GM12875 (cell line): ENCODE data around the gene RBM34.

Experiments
- H3K4me3 ChIP-seq: one replicate; pipeline ENCODE4 v1.5.1; 2011; ENCODE audit warnings: low read depth, low read length, control low read depth
- TF ChIP-seq, protein P1 (sequence below): IDR thresholded peaks from 2 replicates; pipeline ENCODE4 v1.5.1; 2011; ENCODE audit warnings: low read depth, mild to moderate bottlenecking, control low read depth, inconsistent platforms, low read length, moderate library complexity, borderline replicate concordance; ENCODE audit not compliant: insufficient read depth

RBM34 gene

DNA sequence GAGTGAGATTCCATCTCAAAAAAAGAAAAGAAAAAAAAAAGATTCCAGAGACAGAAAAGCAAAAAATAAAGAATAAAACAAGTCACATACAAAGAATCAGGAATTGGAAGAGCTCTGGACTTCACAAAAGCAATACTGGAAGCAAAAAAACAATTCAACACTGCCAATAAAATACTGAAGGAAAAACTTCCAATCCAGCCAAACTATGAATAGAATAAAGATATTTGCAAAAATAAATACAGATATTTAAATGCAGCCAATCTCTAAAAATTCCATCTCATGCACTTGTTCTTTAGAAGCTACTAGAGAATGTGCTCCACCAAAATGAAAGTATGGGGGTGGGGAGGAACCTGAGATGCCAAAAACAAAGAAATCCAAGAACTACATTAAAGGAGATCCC, 29.4 kb upstream of the RBM34 start:
- TF ChIP-seq, protein P1, sequence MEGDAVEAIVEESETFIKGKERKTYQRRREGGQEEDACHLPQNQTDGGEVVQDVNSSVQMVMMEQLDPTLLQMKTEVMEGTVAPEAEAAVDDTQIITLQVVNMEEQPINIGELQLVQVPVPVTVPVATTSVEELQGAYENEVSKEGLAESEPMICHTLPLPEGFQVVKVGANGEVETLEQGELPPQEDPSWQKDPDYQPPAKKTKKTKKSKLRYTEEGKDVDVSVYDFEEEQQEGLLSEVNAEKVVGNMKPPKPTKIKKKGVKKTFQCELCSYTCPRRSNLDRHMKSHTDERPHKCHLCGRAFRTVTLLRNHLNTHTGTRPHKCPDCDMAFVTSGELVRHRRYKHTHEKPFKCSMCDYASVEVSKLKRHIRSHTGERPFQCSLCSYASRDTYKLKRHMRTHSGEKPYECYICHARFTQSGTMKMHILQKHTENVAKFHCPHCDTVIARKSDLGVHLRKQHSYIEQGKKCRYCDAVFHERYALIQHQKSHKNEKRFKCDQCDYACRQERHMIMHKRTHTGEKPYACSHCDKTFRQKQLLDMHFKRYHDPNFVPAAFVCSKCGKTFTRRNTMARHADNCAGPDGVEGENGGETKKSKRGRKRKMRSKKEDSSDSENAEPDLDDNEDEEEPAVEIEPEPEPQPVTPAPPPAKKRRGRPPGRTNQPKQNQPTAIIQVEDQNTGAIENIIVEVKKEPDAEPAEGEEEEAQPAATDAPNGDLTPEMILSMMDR: no peak

DNA sequence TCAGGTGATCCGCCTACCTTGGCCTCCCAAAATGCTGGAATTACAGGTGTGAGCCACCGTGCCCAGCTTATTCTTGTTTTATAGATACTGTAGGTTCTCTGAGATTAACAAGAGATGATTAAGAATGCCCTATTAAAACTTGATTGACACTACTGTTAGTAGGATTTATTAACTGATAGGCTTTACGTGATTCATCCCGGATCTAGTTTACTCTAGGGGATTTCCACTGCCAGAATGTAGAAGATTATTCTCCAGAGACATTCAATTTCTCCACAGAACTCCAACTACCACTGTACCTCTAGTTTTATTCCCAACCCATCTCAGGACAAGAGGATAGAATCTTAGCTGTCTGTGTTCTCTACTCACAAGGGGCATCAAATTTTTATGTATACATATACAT, 26.3 kb upstream of the RBM34 start:
- TF ChIP-seq, protein P1: no peak
- H3K4me3 ChIP-seq: no peak overlapping the region

More for the DNA sequence above, 29.4 kb upstream of the RBM34 start:
- no peak overlapping the region for H3K4me3 ChIP-seq

DNA sequence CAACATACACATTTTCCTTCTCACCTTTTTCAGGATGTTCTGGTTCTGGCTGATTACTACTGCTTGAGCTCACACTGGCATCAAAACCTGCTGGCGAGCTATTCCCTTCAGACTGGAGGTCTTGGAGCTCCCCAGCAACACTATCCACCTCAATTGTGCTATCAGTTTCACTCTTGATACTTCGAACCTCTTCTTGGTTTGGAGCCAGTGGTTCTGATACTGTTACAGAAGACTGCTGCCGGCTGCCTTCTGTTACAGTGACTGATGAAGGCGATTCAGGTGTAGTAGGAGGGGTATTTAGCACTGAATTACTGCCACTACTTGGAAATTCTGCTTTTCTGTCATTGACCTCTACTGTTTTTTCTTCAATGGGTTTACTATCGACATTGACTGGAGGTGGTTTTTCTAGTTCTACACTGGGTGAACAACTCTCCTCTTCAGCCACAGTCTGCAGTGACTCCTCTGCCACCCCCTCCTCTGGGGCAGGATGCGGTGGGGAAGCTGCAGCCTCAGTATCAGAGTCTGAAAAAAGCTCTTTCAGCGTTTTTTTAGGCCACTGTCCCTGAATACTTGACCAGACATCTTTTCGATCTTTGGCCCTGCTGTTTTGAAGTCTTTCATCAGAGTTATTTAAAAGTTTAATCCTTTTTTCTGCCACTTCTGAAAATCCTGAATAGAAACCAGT, 20.7 kb upstream of the RBM34 start:
- H3K4me3 ChIP-seq: no peak overlapping the region
- TF ChIP-seq, protein P1: no peak

DNA sequence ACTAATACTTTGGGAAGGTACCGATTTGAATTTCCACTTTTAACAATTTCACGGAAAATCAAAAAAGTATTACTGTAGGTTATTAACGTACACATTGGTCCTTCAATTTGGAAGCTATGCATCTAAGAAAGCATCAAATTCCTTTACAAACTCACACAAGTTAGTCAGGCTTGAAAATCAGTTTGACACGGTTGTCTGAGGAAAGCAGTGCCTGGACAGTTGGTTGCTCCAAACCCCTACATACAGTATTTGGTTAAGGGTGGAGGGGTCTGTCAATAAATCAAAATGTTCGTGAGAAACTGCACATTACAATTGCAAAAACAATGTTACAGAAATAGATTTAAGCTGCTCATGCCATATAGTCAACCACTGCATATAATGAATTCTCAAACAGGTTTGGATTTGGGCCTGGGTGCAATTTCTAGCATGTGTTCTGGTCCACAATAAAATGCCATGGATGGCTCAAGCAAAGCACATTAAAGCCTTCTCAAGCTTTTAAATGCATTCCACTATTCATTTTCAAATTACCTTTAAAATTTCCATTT, 19.9 kb upstream of the RBM34 start:
- TF ChIP-seq, protein P1: no peak
- no peak overlapping the region for H3K4me3 ChIP-seq

DNA sequence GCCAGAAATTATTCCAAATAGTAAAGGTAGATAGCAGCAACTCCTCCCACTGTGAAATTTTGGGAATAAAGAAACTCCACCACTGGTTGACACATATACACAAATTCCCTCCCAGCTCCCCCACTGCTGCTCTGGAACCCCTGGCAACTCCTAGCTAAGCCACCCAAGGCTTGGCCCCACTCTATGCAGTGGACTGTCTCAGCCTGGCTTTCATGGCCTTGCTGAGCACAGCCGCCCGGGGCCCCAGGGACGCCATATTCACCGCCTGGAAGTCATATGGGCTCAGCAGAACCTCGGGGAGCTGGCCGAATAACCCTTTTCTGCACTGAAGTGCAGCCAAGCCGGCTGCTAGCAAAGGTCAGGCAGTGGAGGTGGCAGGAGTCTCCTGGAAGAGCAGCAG, 15.4 kb upstream of the RBM34 start:
- TF ChIP-seq, protein P1: no peak
- H3K4me3 ChIP-seq: no peak overlapping the region

DNA sequence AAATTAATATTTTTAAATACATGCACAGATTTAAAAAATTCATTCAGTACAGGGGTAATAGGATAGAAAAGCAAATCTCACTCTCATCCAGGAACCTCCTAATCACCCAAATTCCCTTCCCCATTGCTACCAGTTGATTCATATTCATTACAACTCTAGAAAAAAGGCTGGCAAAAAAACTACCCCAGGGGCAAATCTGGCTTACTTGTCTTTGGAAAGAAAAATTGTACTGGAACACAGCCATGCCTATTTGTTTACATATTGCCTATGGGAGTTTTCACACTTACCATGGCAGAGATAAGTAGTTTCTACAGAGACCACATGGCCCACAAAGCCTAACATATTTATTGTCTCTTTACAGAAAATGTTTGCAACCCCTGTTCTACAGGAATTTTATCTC, 8.9 kb upstream of the RBM34 start:
- TF ChIP-seq, protein P1: no peak
- no peak overlapping the region for H3K4me3 ChIP-seq

DNA sequence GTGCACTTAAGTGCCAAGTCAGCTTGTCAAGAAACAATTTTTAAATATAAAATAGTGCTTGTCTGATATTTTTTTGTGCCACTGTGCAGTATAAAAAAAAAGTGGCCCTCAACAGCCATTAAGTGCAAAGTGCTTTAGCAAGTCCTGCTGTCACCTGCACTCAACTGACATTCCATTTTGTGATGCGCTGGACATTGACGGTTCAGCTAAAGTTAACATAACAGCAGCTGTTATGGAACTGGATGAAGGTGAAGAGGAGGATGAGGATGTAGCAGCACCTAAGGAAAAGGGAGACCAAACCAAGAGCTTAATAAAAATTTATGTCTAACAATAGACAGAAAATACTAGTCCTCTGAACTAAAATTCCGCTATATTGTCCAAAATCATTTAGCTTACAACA, 7.3 kb upstream of the RBM34 start:
- no peak overlapping the region for H3K4me3 ChIP-seq
- TF ChIP-seq, protein P1: no peak
